SK-N-SH (cell line): ENCODE measurements around the gene PDE9A. TPM values are rescaled to one million over a fixed set of nuclear protein-coding genes. Genes with fewer than 3 reads are reported as not detected.

Experiments
- CTCF ChIA-PET: fragments of 300-600, 350-600 bp; formaldehyde crosslinking; extraction: SDS; loops from one replicate; lab custom pipeline; 2021; lab: Yijun Ruan, JAX
- POLR2A ChIA-PET: fragments of 350-600 bp; sonication (Branson Sonifier 250); formaldehyde crosslinking; extraction: SDS; loops from one replicate; lab custom pipeline; 2020; ENCODE audit warnings: antibody characterized with exemption, inconsistent platforms; lab: Yijun Ruan, JAX
- DNase-seq: peaks from one replicate; pipeline ENCODE4 v3.0.0; 2012
- H2AFZ ChIP-seq: fragments of 200-600 bp; sonication (generic); 2 replicates; pipeline ENCODE4 v1.8.1; 2016; ENCODE audit warnings: antibody characterized with exemption, mild to moderate bottlenecking, low read depth
- H3F3A ChIP-seq: fragments of 200-600 bp; sonication (generic); replicated peaks from 2 replicates; pipeline ENCODE3; 2016; ENCODE audit warnings: antibody characterized with exemption, mild to moderate bottlenecking; ENCODE audit not compliant: insufficient read depth
- H3K27ac ChIP-seq, 2 experiments: fragments of 200-500 bp in 1 of 2; fragments of 200-600 bp in 1 of 2; sonication (Bioruptor generic) in 1 of 2; sonication (generic), shearing (Covaris generic) in 1 of 2; 2 replicates each; pipeline versions ENCODE4 v1.5.1 to v1.6.1; 2014 to 2016; ENCODE audit warnings: low read depth in 2 of 2, inconsistent platforms in 1 of 2, low read length in 1 of 2, mild to moderate bottlenecking in 1 of 2, mixed read lengths in 1 of 2
- H3K27me3 ChIP-seq: fragments of 200-600 bp; sonication (generic), shearing (Covaris generic); 2 replicates; pipeline ENCODE4 v1.6.1; 2016; ENCODE audit warnings: mixed run types; ENCODE audit not compliant: insufficient read depth
- H3K36me3 ChIP-seq, 2 experiments: fragments of 200-500 bp in 1 of 2; fragments of 200-600 bp in 1 of 2; sonication (Bioruptor generic) in 1 of 2; sonication (generic) in 1 of 2; replicated peaks in 1 of 2; 2 replicates each; pipeline versions ENCODE3 to v1.5.1; 2014 to 2016; ENCODE audit warnings: low read length in 1 of 2, mild to moderate bottlenecking in 1 of 2; ENCODE audit not compliant: insufficient read depth in 2 of 2, control insufficient read depth in 1 of 2
- H3K4me1 ChIP-seq, 2 experiments: fragments of 200-500 bp in 1 of 2; fragments of 200-600 bp in 1 of 2; sonication (Bioruptor generic) in 1 of 2; sonication (generic), shearing (Covaris generic) in 1 of 2; 2 replicates each; pipeline versions ENCODE4 v1.5.1 to v1.6.1; 2014 to 2016; ENCODE audit warnings: low read depth in 1 of 2, low read length in 1 of 2, mixed run types in 1 of 2; ENCODE audit not compliant: insufficient read depth in 2 of 2, control insufficient read depth in 1 of 2
- H3K4me2 ChIP-seq: fragments of 200-600 bp; sonication (generic), shearing (Covaris generic); 2 replicates; pipeline ENCODE4 v1.6.1; 2017; ENCODE audit warnings: mixed run types
- H3K4me3 ChIP-seq, 2 experiments: fragments of 200-500 bp in 1 of 2; fragments of 200-600 bp in 1 of 2; sonication (Bioruptor generic) in 1 of 2; sonication (generic), shearing (Covaris generic) in 1 of 2; 2 replicates each; pipeline versions ENCODE4 v1.5.1 to v1.8.1; 2014 to 2016; ENCODE audit warnings: low read depth in 2 of 2, inconsistent platforms in 1 of 2, low read length in 1 of 2, mild to moderate bottlenecking in 1 of 2, mixed read lengths in 1 of 2, moderate library complexity in 1 of 2
- H3K79me2 ChIP-seq: fragments of 200-600 bp; sonication (generic); 2 replicates; pipeline ENCODE4 v1.8.1; 2017; ENCODE audit warnings: mild to moderate bottlenecking; ENCODE audit not compliant: insufficient read depth
- H3K9ac ChIP-seq: fragments of 200-600 bp; sonication (generic); 2 replicates; pipeline ENCODE4 v1.6.1; 2017; ENCODE audit warnings: mixed run types
- H3K9me2 ChIP-seq: fragments of 200-600 bp; sonication (generic); 2 replicates; pipeline ENCODE4 v1.6.1; 2017; ENCODE audit warnings: mixed run types
- H3K9me3 ChIP-seq: fragments of 200-600 bp; sonication (generic); 2 replicates; pipeline ENCODE4 v1.6.1; 2017; ENCODE audit warnings: mixed run types, mild to moderate bottlenecking, moderate library complexity
- H4K20me1 ChIP-seq: fragments of 200-600 bp; sonication (generic); 2 replicates; pipeline ENCODE4 v1.6.1; 2017; ENCODE audit warnings: mild to moderate bottlenecking, mixed run types; ENCODE audit not compliant: insufficient read depth
- ELF1 ChIP-seq: IDR thresholded peaks from 2 replicates; pipeline ENCODE4 v1.4.0; 2012
- EZH2phosphoT487 ChIP-seq: fragments of 200-600 bp; sonication (generic); IDR thresholded peaks from 2 replicates; pipeline ENCODE4 v1.6.1; 2017; ENCODE audit warnings: low read depth, mixed run types, mild to moderate bottlenecking, antibody characterized with exemption, moderate library complexity, borderline replicate concordance
- GABPA ChIP-seq: IDR thresholded peaks from 2 replicates; pipeline ENCODE4 v1.4.0; 2012; ENCODE audit warnings: low read depth, mild to moderate bottlenecking
- MEF2A ChIP-seq: IDR thresholded peaks from 2 replicates; pipeline ENCODE4 v1.4.0; 2012; ENCODE audit warnings: low read depth, borderline replicate concordance
- NRF1 ChIP-seq: IDR thresholded peaks from 2 replicates; pipeline ENCODE4 v1.6.1; 2012; ENCODE audit warnings: low read depth, mild to moderate bottlenecking, low read length
- POLR2AphosphoS5 ChIP-seq: IDR thresholded peaks from 2 replicates; pipeline ENCODE4 v1.6.1; 2012; ENCODE audit warnings: low read depth, low read length
- RAD21 ChIP-seq: IDR thresholded peaks from 2 replicates; pipeline ENCODE4 v1.6.1; 2012; ENCODE audit warnings: mild to moderate bottlenecking, low read length
- TEAD4 ChIP-seq: IDR thresholded peaks from 2 replicates; pipeline ENCODE4 v1.4.0; 2012; ENCODE audit warnings: mild to moderate bottlenecking, borderline replicate concordance; ENCODE audit not compliant: insufficient read depth
- USF2 ChIP-seq: fragments of 150-350 bp; IDR thresholded peaks from 2 replicates; pipeline ENCODE4 v1.6.1; 2017; ENCODE audit warnings: antibody characterized with exemption, low read length, low read depth, borderline replicate concordance
- WGBS: methylation state at CpG from one replicate; pipeline ENCODE4 v1.1.6; 2017; ENCODE audit warnings: low lambda C conversion rate; 5-methylcytosine and 5-hydroxymethylcytosine counted together
- polyA plus RNA-seq, 3 experiments: library from polyadenylated mRNA; depleted of rRNA; stranded (reverse); fragments of >200 nt; gene quantifications; 2 replicates each; pipeline ENCODE4 v1.2.3, GENCODE V29; 2012
- TF ChIP-seq, protein P1 (sequence below): fragments of 200-600 bp; sonication (generic); IDR thresholded peaks from 2 replicates; pipeline ENCODE4 v1.6.1; 2017; ENCODE audit warnings: antibody characterized with exemption, mild to moderate bottlenecking, moderate library complexity
- TF ChIP-seq, protein P2 (sequence below): IDR thresholded peaks from 2 replicates; pipeline ENCODE4 v1.6.1; 2012; ENCODE audit warnings: mild to moderate bottlenecking, low read depth, low read length, moderate library complexity

PDE9A gene
- polyA plus RNA-seq, 1 of the 3 experiments (the other 2 are of a cell fraction) = 0.28 TPM

- DNase-seq = no peak
- no peaks in the 10 kb centered on the region; a peak in 1 of 4 replicates for H3K4me1 ChIP-seq
- H2AFZ ChIP-seq = no peak overlapping the region
- no peak overlapping the region for H3K27ac ChIP-seq
- 64% methylated on average over 9 of the region's 13 CpGs for WGBS
- no peaks in the 10 kb centered on the region for H3K36me3 ChIP-seq
- H3K27me3 ChIP-seq = no peaks in the 10 kb centered on the region; the same call in 1 of the 2 replicates
- no peaks in the 10 kb centered on the region for H4K20me1 ChIP-seq
- POLR2A ChIA-PET = no interaction called here
- no peak overlapping the region for H3K9ac ChIP-seq
- TF ChIP-seq, protein P1, sequence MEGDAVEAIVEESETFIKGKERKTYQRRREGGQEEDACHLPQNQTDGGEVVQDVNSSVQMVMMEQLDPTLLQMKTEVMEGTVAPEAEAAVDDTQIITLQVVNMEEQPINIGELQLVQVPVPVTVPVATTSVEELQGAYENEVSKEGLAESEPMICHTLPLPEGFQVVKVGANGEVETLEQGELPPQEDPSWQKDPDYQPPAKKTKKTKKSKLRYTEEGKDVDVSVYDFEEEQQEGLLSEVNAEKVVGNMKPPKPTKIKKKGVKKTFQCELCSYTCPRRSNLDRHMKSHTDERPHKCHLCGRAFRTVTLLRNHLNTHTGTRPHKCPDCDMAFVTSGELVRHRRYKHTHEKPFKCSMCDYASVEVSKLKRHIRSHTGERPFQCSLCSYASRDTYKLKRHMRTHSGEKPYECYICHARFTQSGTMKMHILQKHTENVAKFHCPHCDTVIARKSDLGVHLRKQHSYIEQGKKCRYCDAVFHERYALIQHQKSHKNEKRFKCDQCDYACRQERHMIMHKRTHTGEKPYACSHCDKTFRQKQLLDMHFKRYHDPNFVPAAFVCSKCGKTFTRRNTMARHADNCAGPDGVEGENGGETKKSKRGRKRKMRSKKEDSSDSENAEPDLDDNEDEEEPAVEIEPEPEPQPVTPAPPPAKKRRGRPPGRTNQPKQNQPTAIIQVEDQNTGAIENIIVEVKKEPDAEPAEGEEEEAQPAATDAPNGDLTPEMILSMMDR = no peak
- no peak for TF ChIP-seq RAD21
- no peak for TF ChIP-seq USF2
- no peak for TF ChIP-seq EZH2phosphoT487
- TF ChIP-seq NRF1 = no peak
- no peak for TF ChIP-seq GABPA
- TF ChIP-seq, protein P2, sequence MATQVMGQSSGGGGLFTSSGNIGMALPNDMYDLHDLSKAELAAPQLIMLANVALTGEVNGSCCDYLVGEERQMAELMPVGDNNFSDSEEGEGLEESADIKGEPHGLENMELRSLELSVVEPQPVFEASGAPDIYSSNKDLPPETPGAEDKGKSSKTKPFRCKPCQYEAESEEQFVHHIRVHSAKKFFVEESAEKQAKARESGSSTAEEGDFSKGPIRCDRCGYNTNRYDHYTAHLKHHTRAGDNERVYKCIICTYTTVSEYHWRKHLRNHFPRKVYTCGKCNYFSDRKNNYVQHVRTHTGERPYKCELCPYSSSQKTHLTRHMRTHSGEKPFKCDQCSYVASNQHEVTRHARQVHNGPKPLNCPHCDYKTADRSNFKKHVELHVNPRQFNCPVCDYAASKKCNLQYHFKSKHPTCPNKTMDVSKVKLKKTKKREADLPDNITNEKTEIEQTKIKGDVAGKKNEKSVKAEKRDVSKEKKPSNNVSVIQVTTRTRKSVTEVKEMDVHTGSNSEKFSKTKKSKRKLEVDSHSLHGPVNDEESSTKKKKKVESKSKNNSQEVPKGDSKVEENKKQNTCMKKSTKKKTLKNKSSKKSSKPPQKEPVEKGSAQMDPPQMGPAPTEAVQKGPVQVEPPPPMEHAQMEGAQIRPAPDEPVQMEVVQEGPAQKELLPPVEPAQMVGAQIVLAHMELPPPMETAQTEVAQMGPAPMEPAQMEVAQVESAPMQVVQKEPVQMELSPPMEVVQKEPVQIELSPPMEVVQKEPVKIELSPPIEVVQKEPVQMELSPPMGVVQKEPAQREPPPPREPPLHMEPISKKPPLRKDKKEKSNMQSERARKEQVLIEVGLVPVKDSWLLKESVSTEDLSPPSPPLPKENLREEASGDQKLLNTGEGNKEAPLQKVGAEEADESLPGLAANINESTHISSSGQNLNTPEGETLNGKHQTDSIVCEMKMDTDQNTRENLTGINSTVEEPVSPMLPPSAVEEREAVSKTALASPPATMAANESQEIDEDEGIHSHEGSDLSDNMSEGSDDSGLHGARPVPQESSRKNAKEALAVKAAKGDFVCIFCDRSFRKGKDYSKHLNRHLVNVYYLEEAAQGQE = no peak
- no peak for TF ChIP-seq MEF2A
- no peak for TF ChIP-seq POLR2AphosphoS5
- no peak for TF ChIP-seq TEAD4
- no peak for TF ChIP-seq ELF1
- no peaks in the 10 kb centered on the region for H3K9me2 ChIP-seq
- H3K9me3 ChIP-seq = no peaks in the 10 kb centered on the region
- no peaks in the 10 kb centered on the region for H3F3A ChIP-seq
- no peak overlapping the region for H3K4me2 ChIP-seq
- CTCF ChIA-PET = no interaction called here
- H3K79me2 ChIP-seq = no peaks in the 10 kb centered on the region
- no peak overlapping the region for H3K4me3 ChIP-seq
Measured at GRCh38 chr21:42775891-42776290, 122.5 kb downstream of the PDE9A start.
